Peyer's patch (tissue), 4 donors: ENCODE data around the gene RGS7BP. TPM values are rescaled to one million over a fixed set of nuclear protein-coding genes. Genes with fewer than 3 reads are reported as not detected.
A peak's percentile ranks its signal among the peaks of the same experiment; 100 is the strongest.

Experiments
- DNase-seq, 3 donors: peaks; one replicate each; pipeline ENCODE4 v3.0.0-alpha.2; 2017 to 2019
- H3K27ac ChIP-seq, 4 donors: fragments of 200-600 bp; sonication (generic); one replicate each; pipeline ENCODE4 v1.5.1; 2016 to 2019
- H3K27me3 ChIP-seq, 2 donors: fragments of 200-600 bp; sonication (generic); one replicate each; pipeline ENCODE4 v1.5.1; 2019
- H3K36me3 ChIP-seq, 3 donors: fragments of 200-600 bp; sonication (generic); one replicate each; pipeline ENCODE4 v1.5.1; 2016 to 2019
- H3K4me1 ChIP-seq, 4 donors: fragments of 200-600 bp; sonication (generic); one replicate each; pipeline ENCODE4 v1.5.1; 2016 to 2019
- H3K4me3 ChIP-seq, 4 donors: fragments of 200-600 bp; sonication (generic); 1 replicate in 3 of 4; 2 replicates in 1 of 4; pipeline ENCODE4 v1.5.1; 2016 to 2019; ENCODE audit warnings: mild to moderate bottlenecking in 1 of 4
- H3K9me3 ChIP-seq, 4 donors: fragments of 200-600 bp; sonication (generic); one replicate each; pipeline ENCODE4 v1.5.1; 2016 to 2019; ENCODE audit warnings: mild to moderate bottlenecking in 1 of 4
- POLR2A ChIP-seq, 2 donors: fragments of 450-650 bp; IDR thresholded peaks; one replicate each; pipeline ENCODE4 v1.5.1; 2017; ENCODE audit warnings: antibody characterized with exemption in 2 of 2, mild to moderate bottlenecking in 2 of 2, moderate library complexity in 2 of 2
- total RNA-seq, 4 donors: library from RNA; depleted of rRNA; stranded (reverse); fragments of >200 nt; gene quantifications; one replicate each; pipeline ENCODE4 v1.1.0, GENCODE V29; 2016
- TF ChIP-seq, protein P1 (sequence below), 6 experiments: fragments of 450-650 bp in 4 of 6; fragments of 200-600 bp in 2 of 6; sonication (generic) in 1 of 6; IDR thresholded peaks; one replicate each; pipeline ENCODE4 v1.5.1; 2017 to 2019; ENCODE audit warnings: antibody characterized with exemption in 6 of 6, mild to moderate bottlenecking in 3 of 6, moderate library complexity in 1 of 6

Gene RGS7BP
- total RNA-seq, 4 donors from 2014 or later, result 0.35 to 2.5 (median 1.2) TPM

DNA sequence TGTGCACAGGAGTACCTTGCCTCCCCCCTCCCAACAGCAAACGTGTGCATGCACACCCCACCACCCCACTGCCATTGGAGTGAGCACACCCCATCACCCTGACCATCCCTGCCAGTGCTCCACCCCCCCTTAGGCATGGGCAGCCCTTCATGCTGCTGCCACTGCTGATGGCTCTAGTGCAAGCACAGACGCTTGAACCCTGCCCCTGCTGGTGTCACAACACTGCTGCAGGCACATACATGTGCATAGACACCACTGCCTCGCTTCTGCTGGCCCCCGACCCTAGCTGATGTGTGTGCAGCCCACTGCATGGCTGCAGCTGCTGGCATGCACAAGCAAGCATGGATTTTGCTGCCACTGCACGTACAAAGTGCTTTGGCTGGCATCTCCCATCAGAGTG lies 16.0 kb upstream of the RGS7BP start:
- H3K36me3 ChIP-seq, result no peaks in the 10 kb centered on the region
- H3K4me1 ChIP-seq, result no peaks in the 10 kb centered on the region
- DNase-seq, result no peak
- H3K4me3 ChIP-seq, result no peak overlapping the region
- TF ChIP-seq, protein P1, sequence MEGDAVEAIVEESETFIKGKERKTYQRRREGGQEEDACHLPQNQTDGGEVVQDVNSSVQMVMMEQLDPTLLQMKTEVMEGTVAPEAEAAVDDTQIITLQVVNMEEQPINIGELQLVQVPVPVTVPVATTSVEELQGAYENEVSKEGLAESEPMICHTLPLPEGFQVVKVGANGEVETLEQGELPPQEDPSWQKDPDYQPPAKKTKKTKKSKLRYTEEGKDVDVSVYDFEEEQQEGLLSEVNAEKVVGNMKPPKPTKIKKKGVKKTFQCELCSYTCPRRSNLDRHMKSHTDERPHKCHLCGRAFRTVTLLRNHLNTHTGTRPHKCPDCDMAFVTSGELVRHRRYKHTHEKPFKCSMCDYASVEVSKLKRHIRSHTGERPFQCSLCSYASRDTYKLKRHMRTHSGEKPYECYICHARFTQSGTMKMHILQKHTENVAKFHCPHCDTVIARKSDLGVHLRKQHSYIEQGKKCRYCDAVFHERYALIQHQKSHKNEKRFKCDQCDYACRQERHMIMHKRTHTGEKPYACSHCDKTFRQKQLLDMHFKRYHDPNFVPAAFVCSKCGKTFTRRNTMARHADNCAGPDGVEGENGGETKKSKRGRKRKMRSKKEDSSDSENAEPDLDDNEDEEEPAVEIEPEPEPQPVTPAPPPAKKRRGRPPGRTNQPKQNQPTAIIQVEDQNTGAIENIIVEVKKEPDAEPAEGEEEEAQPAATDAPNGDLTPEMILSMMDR (IDR thresholded peaks at IDR 0.05), result no peak
- TF ChIP-seq POLR2A (IDR thresholded peaks at IDR 0.05), result no peak
- H3K27ac ChIP-seq, result no peak overlapping the region
- H3K27me3 ChIP-seq, result no peaks in the 10 kb centered on the region
- H3K9me3 ChIP-seq, result no peaks in the 10 kb centered on the region

GRCh38 chr5:64497386-64497785 lies 8.4 kb upstream of the RGS7BP start:
- no peaks in the 10 kb centered on the region for H3K27me3 ChIP-seq
- H3K36me3 ChIP-seq, result no peaks in the 10 kb centered on the region
- no peak for TF ChIP-seq POLR2A (IDR thresholded peaks at IDR 0.05)
- TF ChIP-seq, protein P1 (IDR thresholded peaks at IDR 0.05), result no peak
- no peak overlapping the region for H3K27ac ChIP-seq
- H3K9me3 ChIP-seq, result no peaks in the 10 kb centered on the region
- DNase-seq, result no peak
- no peaks in the 10 kb centered on the region for H3K4me1 ChIP-seq
- H3K4me3 ChIP-seq, result no peak overlapping the region

GRCh38 chr5:64502196-64502595 lies 3.6 kb upstream of the RGS7BP start:
- no peak for TF ChIP-seq POLR2A (IDR thresholded peaks at IDR 0.05)
- TF ChIP-seq, protein P1 (IDR thresholded peaks at IDR 0.05), result no peak
- H3K36me3 ChIP-seq, result no peaks in the 10 kb centered on the region
- H3K27me3 ChIP-seq, result no peaks in the 10 kb centered on the region
- H3K4me3 ChIP-seq, result no peak overlapping the region
- no peaks in the 10 kb centered on the region for H3K9me3 ChIP-seq
- no peak overlapping the region for H3K27ac ChIP-seq
- DNase-seq, result no peak
- peaks cover 0 to 3% (median 0%) of the 10 kb centered on the region in 4 donors for H3K4me1 ChIP-seq

DNA sequence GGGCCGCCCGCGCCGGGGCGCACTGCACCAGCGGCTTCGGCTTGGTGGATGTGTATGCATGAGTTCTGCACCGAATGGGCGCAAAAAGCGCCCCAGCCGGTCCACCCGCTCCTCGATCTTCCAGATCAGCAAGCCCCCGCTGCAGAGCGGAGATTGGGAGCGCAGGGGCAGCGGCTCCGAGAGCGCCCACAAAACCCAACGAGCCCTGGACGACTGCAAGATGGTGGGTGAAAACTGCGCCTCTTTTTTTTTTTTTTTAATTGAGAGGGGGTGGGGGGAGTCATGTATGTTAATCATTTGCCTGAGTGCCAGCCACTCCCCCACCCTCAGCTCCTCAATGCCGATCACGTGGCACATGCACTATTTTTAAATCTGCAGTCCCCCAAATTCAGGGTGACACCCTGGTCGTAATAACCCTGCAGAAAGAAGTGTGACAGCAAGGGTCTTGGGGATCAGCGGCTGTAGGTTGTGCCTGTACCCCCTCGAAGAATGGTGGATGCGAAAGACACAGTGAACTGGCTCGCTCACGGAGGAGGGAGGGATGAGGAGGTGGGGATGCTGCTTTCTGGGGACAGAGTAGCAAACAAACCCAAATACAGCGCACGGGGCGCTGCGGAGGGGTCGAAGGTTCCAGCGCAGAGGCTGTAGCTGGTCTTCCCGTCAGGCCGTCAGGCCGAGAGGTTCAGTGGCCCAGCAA lies 900 bp downstream of the RGS7BP start:
- DNase-seq, result peak in 1 of 3 donors; percentile 55
- Histone ChIP-seq H3K4me3 (peak overlapping the region; percentile 19 to 64 (median 34)), H3K27ac (peak overlapping the region in 2 of 4 donors; percentile 5 to 46)

GRCh38 chr5:64507264-64507605 lies 1.4 kb downstream of the RGS7BP start:
- peak overlapping the region in 1 of 4 donors; percentile 12 for H3K27ac ChIP-seq
- H3K27me3 ChIP-seq, result no peaks in the 10 kb centered on the region
- H3K9me3 ChIP-seq, result no peaks in the 10 kb centered on the region
- no peak for DNase-seq
- H3K4me1 ChIP-seq, result peaks cover 0 to 5% (median 0%) of the 10 kb centered on the region in 4 donors
- no peak for TF ChIP-seq POLR2A (IDR thresholded peaks at IDR 0.05)
- TF ChIP-seq, protein P1 (IDR thresholded peaks at IDR 0.05), result no peak
- peak overlapping the region in 2 of 4 donors; percentile 49 to 64 for H3K4me3 ChIP-seq
- no peaks in the 10 kb centered on the region for H3K36me3 ChIP-seq

More for the DNA sequence above, 900 bp downstream of the RGS7BP start:
- TF ChIP-seq, protein P1 (IDR thresholded peaks at IDR 0.05), result peak in 2 of 6 experiments; percentile 23 to 39
- no peak for TF ChIP-seq POLR2A (IDR thresholded peaks at IDR 0.05)
- Histone ChIP-seq H3K9me3 (no peaks in the 10 kb centered on the region), H3K36me3 (no peaks in the 10 kb centered on the region), H3K27me3 (no peaks in the 10 kb centered on the region), H3K4me1 (peaks cover 0 to 5% (median 0%) of the 10 kb centered on the region in 4 donors)
